Endothelial cell of umbilical vein (primary cell): ENCODE measurements around the gene SDF2.

Experiments
- CTCF ChIP-seq, 2 donors: IDR thresholded peaks; 1 replicate in 1 of 2; 2 replicates in 1 of 2; pipeline ENCODE4 v1.5.1; 2011; ENCODE audit warnings: low read length in 2 of 2, mild to moderate bottlenecking in 2 of 2, moderate library complexity in 2 of 2, control low read depth in 1 of 2, inconsistent platforms in 1 of 2, low read depth in 1 of 2; ENCODE audit not compliant: insufficient read depth in 1 of 2; ENCODE audit errors: extremely low read depth in 1 of 2
- EZH2 ChIP-seq: IDR thresholded peaks from 2 replicates; pipeline ENCODE4 v1.6.1; 2012; ENCODE audit warnings: borderline replicate concordance, low read depth, mild to moderate bottlenecking, moderate library complexity, low read length, inconsistent platforms; ENCODE audit not compliant: severe bottlenecking
- FOS ChIP-seq: IDR thresholded peaks from 2 replicates; pipeline ENCODE4 v1.6.1; 2011; ENCODE audit warnings: mild to moderate bottlenecking, low read length, moderate library complexity, borderline replicate concordance; ENCODE audit not compliant: insufficient read depth
- MAX ChIP-seq: IDR thresholded peaks from 2 replicates; pipeline ENCODE4 v1.6.1; 2011; ENCODE audit not compliant: insufficient read depth, insufficient read length
- POLR2A ChIP-seq: IDR thresholded peaks from 2 replicates; pipeline ENCODE4 v1.6.1; 2012; ENCODE audit warnings: low read depth, mild to moderate bottlenecking, control low read depth, low read length
- POLR2AphosphoS5 ChIP-seq: IDR thresholded peaks from 2 replicates; pipeline ENCODE4 v1.6.1; 2012; ENCODE audit warnings: low read depth, mild to moderate bottlenecking, control low read depth, low read length, moderate library complexity; ENCODE audit not compliant: insufficient read depth

- TF ChIP-seq POLR2A (no peak), CTCF (IDR thresholded peaks at IDR 0.05; ENCODE audit: extremely low read depth in 1 of 2, insufficient read depth in 1 of 2, low read depth in 1 of 2, low read length in 2 of 2) (no peak), POLR2AphosphoS5 (no peak), EZH2 (no peak), MAX (no peak), FOS (no peak)
Measured at GRCh38 chr17:28684963-28685362, 23.3 kb upstream of the SDF2 start.
